Activated CD8-positive, alpha-beta memory T cell treated with anti-CD3 and anti-CD28 coated beads, Interleukin-2, amount 50 U/mL, for 4 hours (primary cell): ENCODE data around the gene FADS2.

ENCODE experiments used
- DNase-seq: peaks from one replicate; pipeline ENCODE4 v3.0.0-alpha.2; 2020

The FADS2 gene

DNA sequence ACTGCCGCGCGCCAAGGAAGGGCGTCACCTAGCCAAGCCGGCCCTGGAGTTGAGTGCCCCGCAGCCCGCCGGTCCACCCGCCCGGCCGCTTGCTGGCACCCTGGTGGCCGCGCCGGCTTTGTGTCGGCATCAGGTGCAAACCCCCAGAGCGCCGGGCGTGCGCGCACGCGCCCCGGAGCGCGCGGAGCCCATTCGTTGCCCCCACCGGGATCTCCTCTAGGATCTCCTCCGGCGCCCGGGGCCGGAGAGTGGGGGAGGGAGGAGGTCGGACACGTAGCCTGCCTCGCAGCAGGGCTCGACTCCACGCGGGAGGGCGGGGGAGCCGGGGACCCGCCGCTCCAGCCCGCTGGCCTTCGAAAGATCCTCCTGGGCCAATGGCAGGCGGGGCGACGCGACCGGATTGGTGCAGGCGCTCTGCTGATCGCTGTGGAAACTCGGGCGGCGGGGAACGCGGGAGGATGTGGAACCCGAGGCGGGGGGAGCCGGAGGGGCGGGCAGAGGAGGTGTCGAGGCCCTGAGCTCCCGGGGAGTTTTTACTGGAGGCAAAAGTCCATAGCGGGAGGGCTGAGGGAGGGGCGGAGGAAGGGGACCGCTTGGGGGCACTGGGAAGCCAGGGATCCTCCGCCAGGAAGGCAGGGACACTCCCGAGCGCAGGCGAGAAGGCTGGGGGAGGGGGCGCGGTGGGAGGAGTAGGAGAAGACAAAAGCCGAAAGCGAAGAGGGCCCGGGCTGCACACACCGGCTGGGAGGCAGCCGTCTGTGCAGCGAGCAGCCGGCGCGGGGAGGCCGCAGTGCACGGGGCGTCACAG is at the start of gene FADS2:
Gene FADS2 (plus strand): TSS at position 730 of the 808 bp plus-strand sequence. CDS start 91 bp downstream, outside the sequence.
- DNase-seq, result peak; percentile 58

DNA sequence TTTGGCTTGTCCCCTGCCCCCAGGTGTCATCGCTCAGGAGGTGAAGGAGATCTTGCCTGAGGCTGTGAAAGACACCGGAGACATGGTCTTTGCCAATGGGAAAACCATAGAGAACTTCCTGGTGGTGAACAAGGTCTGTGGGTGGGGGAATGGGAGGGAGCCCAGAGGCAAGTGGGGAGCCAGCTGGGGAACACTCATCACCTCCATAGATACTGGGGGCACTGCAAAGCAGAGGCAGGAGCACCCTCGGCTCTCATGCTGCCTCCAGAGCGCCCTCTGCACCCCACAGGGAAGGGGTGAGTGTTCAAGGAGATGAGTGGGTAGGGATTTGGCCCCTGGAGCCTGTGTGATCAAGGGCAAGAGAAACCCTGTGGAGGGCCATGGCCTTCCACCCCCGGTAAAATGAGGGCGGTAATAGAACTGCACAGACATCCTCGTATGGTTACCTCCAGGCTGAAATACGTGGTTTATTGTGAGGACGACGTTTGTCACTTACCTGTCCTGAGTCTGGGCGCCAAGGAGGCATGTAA is 49.7 kb upstream of the FADS2 start:
- DNase-seq, result no peak

DNA sequence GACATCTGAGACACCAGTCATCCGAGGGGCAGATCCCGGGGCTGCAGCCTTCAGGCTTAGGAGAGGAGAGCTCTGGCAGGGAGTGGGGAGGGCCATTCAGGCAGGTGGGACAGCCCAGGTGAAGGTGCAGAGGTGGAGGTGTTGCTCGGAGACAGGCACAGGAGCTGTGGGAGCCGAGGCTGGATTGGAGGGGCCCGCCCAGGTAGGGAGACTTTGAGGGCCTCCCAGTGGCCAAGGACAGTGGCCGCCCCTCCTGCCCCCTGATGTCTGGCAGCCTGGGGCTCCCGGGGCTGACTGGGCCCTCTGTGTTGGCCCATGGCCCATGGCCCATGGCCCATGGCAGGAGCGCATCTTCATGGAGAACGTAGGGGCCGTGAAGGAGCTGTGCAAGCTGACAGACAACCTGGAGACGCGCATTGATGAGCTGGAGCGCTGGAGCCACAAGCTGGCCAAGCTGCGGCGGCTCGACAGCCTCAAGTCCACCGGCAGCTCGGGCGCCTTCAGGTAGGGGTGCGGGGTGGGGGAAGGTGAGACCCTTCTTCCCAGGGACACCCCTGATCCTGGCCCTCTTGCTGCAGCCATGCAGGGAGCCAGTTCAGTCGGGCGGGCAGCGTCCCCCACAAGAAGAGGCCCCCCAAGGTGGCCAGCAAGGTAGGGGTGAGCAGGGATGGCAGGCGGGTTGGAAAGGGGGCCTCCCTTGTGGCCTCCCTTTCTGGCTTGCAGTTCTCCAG is 49.0 kb upstream of the FADS2 start:
- DNase-seq, result no peak

DNA sequence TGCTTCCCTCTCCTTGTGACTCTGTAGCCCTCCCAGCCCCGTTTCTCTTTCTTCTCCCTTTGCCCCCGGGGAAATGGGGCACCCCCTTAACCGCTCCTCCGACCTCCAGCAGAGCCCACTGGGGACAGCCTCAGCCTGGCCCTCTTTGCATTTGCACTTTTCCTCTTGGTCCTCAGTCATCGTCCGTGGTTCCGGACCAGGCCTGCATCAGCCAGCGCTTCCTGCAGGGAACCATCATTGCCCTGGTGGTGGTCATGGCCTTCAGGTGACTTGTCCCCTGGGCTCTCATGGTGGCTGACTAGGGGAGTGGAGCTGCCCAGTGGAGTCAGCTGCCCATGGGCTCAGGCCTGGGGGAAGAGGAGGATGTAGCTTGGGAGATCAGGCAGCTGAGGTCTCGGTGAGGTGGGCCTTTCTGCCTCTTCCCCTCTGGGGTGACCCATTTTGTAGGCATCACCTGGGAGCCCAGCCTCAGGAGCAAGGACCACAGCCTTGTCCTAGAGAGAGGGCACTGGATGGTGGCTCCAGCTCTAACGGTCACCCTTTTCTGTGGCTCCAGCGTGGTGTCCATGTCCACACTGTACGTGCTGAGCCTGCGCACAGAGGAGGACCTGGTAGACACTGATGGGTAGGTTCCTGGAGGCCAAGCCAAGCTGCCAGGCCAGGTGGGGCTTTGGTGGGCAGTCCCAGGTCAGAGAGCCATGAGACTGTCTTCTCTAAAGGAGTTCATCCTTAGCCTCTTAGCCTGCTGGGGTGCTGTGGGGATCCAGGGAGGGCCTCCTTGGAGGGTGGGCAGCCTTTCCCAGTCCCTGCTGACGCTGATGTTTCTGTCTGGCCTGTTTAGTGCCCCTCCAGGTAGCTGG is 48.2 kb upstream of the FADS2 start:
- no peak for DNase-seq

DNA sequence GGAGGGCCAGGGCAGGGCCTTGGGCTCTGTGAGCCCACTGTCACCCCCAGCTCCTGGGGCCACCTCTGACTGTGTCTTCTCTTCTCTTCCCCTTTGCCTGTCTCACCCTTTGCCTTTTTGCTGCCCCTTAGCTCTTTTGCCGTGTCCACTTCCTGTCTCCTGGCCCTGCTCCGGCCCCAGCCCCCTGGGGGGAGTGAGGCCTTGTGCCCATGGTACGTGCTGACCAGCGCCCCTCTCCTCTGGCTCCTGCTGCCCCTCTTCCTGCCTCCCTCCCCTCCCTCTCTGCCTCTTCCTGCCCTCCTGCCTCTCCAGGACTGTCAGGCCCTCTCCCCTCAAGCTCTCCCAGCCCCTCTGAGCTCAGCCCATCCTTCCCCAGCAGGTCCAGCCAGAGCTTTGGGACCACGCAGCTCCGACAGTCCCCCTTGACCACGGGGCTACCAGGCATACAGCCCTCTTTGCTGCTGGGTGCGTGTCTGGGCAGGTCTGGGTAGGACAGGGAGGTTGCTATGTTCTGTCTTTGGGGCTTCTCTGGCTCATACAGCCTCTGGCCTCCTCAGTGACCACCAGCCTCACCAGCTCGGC is 47.4 kb upstream of the FADS2 start:
- DNase-seq, result no peak

DNA sequence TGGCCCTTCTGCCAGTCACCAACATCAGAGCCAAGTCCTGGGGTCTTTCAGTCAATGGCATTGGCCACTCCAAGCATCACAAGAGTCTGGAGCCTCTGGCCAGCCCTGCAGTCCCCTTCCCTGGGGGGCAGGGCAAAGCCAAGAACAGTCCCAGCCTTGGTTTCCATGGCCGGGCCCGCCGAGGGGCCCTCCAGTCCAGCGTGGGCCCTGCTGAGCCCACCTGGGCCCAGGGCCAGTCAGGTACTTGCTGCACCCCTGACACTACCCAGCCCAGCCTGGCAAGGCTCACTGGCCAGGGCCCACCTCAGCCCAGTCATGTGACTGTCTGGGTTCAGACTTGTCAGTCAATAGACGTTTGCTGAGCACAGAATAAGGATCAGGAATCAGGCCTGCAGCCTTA is 46.5 kb upstream of the FADS2 start:
- DNase-seq, result no peak

DNA sequence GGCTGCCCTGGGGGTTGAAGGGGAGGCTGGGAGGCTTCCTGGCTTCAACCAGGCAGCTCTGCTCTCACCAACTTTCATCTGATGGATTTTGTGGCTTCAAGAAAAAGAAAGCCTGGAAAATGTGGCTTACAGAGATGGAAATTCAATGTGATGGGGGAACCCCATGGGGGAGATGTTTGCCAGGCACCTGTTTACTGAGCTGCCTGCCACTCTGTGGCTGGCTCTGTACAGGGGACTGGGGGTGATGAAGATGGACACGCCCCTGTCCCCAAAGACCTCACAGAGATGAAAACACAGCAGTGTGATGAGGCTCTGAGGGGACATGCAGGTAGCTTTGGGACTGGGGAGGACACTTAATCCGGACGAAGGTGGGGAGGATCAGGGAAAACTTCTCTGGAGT is 45.8 kb upstream of the FADS2 start:
- no peak for DNase-seq

DNA sequence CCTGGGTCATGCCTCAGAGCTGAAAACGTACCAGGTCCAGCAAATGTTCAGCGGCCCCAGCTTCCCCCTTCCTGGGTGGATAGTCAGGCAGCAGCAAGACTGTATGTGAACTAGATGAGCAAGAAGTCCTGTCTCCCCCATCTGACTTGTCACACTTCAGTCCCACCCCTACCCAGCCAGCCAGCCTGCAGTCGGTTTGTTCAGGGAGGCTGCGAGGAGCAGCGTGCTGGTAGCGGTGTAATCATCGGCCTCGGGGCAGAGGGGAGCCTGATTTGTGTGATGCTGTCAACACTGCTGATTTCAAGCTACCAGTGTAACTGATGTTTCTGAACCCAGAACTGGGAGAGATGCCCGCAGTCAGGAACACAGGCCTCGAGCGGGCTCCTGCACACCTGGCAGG is 45.3 kb upstream of the FADS2 start:
- DNase-seq, result no peak

DNA sequence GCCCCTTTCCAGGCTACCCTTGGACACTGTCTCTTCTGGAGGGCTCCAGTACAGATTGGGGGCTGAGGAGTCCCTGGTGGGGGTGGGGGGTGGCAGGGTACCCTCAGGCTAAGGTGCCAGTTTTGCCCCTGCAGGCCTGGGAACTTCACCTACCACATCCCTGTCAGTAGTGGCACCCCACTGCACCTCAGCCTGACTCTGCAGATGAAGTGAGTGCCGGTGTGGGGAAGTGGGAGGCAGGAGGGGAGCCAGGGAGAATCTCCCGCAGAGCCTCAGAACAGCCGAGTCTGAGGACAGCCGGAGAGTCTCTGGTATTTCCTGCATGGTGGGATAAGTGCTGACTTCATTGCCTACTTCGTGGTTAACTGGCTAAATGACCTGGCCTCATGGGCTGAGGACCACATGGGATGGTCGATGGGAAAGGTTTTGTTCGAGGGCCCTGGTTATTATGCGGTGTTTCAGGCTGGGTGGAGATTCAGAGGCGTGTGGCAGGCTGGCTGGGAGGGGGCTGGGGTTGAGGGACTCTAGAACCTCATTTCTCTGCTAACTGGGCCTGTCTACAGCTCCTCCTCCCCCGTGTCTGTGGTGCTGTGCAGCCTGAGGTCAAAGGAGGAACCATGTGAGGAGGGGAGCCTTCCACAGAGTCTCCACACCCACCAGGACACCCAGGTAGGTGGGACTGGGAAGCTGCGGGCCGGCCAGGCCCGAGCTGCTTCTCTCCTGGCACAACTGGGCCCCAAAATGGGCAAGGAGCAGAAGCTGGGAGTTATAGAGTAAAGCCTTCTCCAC is 44.2 kb upstream of the FADS2 start:
- DNase-seq, result no peak

DNA sequence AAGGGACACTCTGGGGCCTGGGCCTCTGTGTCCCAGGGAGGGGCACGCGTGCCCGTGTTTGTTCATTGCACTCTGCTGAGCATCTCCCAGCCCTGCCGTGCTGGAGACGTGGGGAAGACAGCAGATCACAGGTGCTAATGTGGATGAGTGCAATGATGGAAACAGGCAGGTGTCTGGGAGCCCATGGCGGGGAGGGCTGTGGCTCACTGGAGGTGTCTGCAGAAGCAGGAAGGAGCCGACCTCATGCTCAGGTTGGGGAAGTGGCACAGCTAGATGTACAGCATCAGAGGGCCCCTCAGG is 43.6 kb upstream of the FADS2 start:
- DNase-seq, result no peak

DNA sequence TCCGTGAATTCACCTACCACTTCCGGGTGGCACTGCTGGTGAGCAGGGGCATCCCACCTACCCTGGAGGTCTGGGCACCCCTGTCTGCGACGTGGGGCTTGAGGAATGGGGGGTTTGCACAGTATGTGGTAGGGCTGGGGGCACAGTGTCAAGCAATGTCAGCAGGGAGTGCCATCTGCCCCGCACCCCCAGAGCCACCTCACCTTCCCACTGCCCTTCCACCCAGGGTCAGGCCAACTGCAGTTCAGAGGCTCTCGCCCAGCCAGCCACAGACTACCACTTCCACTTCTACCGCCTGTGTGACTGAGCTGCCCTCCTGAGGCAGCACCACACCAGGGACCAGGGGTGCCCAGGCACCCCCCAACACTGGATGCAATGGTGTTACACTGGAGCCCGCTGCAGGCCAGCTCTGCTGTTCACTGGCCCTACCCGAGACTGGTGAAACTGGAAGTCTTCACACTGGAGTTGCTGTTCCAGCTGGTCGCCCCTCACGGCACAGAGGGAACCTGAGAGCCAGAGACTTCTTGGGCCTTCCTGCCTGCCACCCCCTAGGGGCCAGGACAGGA is 42.2 kb upstream of the FADS2 start:
- DNase-seq, result no peak

DNA sequence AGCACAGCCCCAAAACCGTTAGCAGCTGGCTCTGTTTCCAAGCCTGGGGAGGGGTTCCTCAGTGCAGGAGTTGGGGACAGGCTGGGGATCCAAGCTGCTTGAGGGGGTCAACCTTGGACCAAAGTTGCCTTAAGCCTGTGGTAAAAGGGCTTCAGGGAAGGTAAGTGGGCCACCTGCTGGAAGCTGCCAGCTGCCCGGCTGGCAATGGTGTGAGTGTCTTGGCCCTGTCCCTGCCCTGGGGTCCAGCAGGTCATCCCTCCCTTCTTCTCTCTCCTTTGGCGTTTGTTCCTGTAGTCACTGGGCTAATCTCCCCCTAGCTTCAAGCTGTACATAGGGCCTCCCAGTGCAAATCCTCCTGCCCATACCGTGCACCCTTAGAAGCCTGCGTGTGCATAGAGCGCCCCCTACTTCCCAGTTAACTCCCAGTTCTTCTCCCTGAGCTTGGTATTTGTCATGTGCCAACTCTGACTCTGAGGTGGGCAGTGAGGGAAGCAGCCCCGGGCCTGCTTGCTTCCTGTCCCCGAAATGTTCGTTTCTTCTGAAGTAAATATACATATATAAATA is 40.1 kb upstream of the FADS2 start:
- DNase-seq, result no peak

DNA sequence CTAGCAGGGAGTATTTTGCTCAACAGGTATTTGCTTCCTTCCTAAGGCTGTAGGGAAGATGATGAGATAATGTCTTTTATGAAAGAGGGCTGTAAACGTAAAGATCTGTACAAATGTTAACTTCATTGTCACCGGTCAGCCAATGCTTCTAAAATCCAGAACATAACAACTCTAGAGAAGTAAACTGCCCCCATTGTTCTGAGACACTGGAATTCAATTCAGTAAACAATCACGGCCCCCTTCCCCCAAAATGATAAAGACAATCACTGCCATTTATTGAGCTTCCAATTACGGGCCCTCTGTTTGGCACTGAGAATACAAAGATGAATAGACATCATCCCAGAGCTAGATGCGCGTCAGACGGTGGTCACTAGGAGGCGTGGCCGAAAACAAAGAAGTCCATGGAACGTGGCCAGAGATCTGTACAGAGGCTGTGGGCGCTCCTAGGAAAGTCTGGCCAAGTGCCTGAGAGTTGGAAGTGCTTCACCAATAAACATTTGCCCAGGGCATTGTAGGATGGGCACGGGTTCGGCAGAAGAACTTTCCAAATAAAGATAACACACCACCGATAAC is 36.3 kb upstream of the FADS2 start:
- DNase-seq, result no peak

DNA sequence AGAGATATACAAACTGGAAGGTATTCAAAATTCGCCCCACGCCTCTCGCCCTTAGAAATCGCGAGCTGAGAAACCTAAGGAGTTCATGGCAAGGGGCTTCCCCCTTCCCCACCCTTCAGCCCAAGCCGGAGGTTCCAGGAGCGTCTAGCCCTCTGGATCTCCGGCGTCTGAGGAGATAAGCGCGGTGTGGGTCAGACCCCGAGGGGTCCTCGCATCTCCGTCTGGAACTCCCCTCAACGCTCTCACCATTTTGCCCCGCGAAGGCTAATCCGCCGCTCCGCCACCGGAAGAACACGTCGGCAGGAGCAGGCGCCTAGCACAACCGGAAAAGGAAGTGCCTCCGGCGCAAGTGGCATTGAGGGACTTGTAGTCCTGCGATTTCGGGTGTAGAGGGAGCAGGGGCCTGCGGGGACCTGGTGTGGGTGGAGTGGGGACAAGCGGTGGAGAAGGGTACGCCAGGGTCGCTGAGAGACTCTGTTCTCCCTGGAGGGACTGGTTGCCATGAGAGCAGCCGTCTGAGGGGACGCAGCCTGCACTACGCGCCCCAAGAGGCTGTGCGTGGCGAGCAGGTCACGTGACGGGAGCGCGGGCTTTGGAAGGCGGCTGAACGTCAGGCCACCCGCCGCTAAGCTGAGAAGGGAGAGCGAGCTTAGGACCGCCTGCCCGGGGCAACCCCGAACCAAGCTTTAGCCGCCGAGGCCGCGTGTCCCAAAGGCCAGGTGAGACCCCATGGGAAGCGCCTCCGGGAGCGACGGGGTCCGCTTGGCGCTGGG is 35.6 kb upstream of the FADS2 start, which contains the start of the genes FEN1 and TMEM258:
Gene FEN1 (plus strand): TSS at position 602 of the 773 bp plus-strand sequence. CDS start 2,451 bp downstream, outside the sequence.
Gene TMEM258 (minus strand): TSS at position 290 of the 773 bp plus-strand sequence. CDS start 41 bp downstream, at position 249.
- peak; percentile 83 for DNase-seq

DNA sequence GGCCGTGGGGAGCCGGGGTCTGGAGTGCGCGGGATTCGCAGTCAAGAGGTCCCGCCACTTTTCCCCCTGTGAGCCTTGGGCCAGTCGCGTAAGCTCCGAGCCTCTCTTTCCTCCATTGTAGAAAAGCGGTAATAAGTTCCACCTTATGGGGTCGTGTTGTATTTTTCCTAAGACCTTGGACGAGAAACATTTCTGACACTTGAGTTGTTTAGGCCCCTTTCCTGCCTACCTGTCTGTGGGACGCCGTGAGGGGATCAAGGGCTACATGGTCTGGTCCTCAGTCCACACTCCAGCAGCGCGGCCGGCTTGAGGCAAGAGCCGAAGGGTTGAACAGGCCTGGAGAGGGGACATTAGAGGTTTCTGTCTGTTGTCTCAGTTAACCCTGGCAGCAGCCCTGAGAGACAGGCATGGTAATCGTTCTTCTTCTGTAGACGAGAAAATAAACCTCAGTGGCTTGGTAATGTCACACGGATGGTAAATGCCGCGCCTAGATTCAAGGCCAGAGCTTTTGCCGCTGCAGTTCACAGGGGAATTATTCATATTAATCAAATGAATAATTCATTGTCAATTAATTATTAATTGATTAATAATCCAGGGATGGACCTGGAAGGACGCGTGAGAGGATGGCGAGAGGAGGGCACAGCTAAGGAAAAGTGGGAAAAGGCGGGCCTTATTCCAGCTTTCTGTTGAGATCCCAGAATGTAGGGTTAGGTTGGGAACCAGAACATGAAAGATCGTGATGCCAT is 34.8 kb upstream of the FADS2 start:
- no peak for DNase-seq

DNA sequence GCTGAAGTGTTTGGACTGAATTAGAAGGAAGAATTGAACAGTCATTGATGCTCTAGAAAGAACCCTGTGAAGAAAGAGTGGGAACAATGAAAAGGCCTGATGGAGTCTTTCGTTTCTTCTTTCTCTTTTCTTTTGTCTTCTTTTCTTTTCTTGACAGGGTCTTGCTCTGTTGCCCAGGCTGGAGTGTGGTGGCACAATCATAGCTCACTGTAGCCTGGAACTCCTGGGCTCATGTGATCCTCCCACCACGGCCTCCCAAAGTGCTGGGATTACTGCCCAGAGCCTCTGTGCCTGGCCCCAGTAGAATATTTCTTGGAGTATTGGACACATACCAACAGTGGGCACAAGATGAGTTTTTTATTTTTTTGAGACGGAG is 34.3 kb upstream of the FADS2 start:
- no peak for DNase-seq

DNA sequence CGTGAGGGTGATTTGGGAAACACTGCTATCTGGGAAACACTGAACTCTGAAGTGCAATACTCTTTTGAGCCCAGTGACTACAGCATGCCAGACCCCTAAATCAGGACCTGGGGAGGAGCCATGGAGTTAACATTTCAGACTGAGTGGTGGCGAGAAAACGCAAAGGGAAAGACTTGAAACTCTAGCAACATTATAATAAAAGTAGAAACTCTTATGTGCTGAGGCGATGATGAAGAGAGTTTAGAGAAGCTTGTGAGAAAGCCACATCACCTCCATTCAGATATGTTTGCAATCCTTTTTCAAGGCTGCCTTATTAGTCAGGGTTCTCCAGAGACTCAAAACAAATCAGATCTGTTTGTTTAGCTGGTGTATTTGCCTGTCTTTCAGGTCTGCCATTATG is 33.5 kb upstream of the FADS2 start:
- DNase-seq, result no peak

DNA sequence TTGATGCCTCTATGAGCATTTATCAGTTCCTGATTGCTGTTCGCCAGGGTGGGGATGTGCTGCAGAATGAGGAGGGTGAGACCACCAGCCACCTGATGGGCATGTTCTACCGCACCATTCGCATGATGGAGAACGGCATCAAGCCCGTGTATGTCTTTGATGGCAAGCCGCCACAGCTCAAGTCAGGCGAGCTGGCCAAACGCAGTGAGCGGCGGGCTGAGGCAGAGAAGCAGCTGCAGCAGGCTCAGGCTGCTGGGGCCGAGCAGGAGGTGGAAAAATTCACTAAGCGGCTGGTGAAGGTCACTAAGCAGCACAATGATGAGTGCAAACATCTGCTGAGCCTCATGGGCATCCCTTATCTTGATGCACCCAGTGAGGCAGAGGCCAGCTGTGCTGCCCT is 32.6 kb upstream of the FADS2 start:
- DNase-seq, result no peak

DNA sequence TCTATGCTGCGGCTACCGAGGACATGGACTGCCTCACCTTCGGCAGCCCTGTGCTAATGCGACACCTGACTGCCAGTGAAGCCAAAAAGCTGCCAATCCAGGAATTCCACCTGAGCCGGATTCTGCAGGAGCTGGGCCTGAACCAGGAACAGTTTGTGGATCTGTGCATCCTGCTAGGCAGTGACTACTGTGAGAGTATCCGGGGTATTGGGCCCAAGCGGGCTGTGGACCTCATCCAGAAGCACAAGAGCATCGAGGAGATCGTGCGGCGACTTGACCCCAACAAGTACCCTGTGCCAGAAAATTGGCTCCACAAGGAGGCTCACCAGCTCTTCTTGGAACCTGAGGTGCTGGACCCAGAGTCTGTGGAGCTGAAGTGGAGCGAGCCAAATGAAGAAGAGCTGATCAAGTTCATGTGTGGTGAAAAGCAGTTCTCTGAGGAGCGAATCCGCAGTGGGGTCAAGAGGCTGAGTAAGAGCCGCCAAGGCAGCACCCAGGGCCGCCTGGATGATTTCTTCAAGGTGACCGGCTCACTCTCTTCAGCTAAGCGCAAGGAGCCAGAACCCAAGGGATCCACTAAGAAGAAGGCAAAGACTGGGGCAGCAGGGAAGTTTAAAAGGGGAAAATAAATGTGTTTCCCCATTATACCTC is 32.1 kb upstream of the FADS2 start:
- no peak for DNase-seq
